GM18858 (cell line): ENCODE measurements around the gene CAPN11.
"Not testable (repeated sequence)": the region's sequence is repeated elsewhere in the genome, so short reads cannot be mapped to it uniquely, and the experiment has no call there.

Source experiments
- ATAC-seq: cut with Tn5 transposase; IDR thresholded peaks from one replicate; pipeline ENCODE4 v1.9.1; 2021; ENCODE audit not compliant: unreplicated experiment

The CAPN11 gene

DNA sequence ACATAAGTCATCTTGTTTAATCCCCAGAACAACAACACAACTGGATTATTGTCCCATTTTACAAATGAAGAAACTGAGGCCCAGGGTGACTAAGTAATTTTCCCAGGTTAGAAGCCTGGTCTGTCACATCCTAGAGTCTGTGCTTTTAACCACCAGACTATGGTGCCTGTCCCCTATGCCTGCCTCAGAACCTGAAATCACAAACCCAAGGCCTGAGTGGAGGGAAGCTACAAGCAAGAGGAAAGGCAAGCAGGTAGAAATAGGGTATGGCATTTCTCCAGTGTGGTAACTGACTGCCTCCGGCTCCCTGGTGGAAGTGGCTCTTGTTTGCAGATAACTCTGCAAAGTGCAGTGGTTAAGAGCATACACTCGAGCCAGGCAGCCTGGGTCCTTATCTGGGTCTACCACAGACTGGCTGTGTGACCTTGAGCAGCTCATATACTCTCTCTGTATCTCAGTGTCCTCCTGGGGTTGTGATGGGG is 28.7 kb upstream of the CAPN11 start:
- ATAC-seq: no peak

GRCh38 chr6:44131892-44132291 is 26.7 kb upstream of the CAPN11 start:
- no peak for ATAC-seq

DNA sequence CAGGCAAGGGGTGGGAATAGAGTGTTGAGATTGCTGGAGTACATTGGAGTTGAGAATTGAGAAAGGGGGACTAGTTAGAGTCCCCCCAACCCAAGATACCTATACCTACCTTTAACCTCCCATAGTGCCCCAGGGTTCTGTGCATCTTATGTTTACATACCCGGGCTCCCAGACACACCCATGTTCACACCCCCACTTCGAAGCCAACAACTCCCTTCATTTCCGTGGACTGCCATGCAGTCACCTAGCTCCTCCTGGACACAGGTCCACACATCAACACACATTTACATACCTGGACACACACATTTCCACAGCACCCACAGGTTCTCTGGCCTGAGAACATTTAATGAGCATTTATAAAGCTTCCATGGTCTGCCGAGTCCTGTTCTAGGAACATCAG is 26.1 kb upstream of the CAPN11 start:
- ATAC-seq: no peak

- no peak for ATAC-seq
These were observed 25.4 kb upstream of the CAPN11 start for GRCh38 chr6:44133003-44133931.

DNA sequence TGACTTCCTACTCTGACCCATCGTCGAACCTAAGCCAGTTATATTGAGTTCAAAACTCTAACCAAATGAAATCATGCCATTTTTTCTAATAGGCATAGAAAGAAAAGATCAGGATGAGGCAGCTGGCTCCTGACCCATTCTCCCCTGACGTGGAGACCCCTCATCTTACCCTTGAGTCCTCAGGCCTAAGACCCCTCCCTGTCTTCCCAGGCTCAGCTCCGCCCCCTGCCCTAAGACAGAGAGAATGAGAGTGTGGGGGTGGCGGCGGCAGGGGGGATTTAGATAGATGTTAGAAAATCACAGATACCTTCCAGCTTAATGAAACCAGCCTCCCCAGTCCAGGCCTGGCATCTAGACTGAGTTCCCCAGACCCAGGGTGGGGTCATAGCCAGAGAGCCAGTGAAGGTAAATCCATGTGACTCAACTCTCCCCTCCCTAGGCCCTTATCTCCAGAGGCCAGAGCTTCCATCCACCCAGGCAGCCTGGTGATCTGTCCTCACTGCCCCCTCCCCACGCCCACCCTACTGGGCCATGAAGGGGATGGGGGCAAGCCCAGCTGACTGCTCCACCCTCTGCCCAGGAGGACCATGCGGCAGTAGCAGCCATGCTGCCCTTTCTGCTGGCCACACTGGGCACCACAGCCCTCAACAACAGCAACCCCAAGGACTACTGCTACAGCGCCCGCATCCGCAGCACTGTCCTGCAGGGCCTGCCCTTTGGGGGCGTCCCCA is 24.5 kb upstream of the CAPN11 start:
- ATAC-seq: no peak

- ATAC-seq: no peak
These were observed 23.4 kb upstream of the CAPN11 start for GRCh38 chr6:44135173-44135758.

DNA sequence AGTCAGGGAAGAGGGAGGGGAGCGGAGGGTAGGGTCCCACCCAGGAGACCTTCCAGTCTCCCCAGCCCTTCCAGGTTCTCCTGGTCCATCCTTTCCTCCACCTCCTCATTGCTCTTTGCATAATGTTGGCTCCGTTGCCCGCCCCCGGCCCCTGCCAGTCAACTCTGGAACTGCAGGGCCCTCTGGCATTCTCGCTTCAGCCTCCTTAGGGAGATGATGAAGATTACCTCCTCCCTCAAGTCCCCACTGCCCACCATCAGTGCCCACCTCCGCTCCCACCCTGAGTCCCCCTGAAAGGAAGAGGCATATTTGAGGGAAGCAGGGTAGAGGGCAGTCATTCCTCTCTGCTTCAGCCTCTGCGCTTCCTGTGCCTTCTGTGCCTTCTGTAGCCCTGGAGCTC is 22.7 kb upstream of the CAPN11 start:
- ATAC-seq: no peak

DNA sequence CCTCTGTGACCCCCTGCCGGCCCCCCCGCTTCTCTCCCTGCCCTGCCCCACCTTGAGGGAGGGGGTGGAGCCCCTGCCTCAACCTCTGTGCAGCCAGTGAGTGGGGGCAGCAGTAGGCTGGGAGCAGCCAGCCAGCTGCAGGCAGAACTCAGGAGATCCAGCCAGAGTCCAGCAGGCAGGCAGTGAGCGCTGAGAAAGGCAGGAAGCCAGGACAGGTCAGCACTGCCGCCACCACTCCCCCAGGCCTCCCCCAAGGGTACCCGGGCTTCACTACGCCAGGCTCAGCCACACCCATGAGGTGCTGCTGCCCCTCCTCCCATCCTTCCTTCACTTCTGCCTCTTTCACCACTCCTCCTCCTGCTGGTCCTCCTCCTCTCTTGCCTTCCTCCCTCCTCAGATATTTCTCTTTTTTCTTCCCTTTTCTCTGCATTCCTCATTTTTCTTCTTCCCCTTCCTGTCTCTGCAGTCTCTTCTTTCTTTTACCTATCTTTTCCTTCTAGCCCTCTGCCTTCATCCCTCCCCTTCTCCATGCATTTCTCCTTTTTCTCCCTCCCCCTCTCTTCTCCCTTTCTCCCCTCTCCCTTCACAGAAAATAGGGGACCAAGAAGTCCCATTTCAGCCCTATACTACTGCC is 19.8 kb upstream of the CAPN11 start:
- no peak for ATAC-seq

DNA sequence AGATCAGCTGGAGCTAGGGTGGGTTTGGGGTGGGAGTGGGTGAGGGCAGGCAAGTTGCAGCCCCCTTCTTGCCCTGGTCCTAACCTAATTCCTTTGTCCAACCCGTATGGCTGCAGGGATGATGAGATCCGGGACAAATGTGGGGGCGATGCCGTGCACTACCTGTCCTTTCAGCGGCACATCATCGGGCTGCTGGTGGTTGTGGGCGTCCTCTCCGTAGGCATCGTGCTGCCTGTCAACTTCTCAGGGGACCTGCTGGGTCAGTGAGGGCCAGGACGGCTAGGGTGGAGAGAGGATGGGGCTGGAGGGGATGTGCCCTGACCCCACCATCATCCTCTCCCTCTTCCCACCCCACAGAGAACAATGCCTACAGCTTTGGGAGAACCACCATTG is 19.3 kb upstream of the CAPN11 start:
- no peak for ATAC-seq

DNA sequence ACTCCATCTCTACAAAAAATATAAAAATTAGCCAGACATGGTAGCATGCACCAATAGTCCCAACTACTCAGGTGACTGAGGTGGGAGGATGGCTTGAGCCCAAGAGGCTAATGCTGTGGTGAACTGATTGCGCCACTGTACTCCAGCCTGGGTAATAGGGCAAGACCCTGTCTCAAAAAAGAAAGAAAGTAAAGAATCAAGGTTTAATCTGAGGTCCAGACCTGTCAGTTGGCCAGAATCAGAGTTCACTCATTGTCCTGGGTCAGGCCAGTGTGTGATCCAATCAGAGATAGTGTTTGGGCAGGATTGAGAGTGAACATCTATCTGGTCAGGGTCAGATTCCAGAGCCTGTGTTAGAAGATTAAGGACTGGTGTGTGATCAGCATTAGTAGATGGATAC is 15.8 kb upstream of the CAPN11 start:
- no peak for ATAC-seq

DNA sequence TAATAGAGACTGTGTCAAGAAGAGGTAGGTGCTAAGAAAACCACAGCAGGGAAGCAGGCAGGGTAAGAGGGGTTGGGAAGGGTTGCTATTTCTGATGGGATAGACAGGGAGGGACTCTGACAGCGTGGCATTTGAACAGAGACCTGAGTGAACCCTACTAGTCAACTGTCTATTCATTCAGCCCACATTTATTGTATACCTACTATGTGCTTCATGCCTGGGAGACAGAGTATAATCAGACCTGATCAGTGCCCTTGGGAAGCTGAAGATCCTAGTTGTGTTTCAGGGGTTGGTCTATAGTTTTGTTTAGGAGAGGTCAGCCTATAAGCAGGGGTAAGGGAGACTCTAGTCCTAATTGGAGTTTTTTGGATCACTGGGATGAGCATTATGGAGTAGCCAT is 14.9 kb upstream of the CAPN11 start:
- no peak for ATAC-seq

GRCh38 chr6:44144536-44144935 is 14.1 kb upstream of the CAPN11 start:
- not testable (repeated sequence) for ATAC-seq

DNA sequence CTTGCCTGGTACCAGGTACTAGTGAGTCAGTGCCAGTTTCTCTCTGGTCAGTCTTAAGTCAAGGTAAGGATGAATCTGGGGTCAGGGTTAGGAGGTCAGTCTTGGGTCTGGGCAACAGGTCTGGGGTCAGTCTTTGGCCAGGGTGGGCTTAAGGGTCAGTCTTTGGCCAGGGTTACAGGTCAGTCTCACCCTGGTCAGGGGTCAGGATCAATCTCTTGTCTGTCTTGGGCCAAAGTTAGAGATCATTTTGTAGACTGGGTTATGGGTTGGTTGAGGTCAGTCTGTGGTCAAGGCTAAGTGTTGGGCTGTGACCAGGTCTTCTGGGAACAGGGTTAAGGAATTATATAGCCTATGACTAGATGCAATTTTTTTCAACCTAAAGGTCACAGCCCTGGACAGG is 12.8 kb upstream of the CAPN11 start:
- no peak for ATAC-seq

- ATAC-seq: no peak
These were observed 11.9 kb upstream of the CAPN11 start for GRCh38 chr6:44146685-44147084.

- no peak for ATAC-seq
These were observed 11.4 kb upstream of the CAPN11 start for GRCh38 chr6:44147256-44147655.

DNA sequence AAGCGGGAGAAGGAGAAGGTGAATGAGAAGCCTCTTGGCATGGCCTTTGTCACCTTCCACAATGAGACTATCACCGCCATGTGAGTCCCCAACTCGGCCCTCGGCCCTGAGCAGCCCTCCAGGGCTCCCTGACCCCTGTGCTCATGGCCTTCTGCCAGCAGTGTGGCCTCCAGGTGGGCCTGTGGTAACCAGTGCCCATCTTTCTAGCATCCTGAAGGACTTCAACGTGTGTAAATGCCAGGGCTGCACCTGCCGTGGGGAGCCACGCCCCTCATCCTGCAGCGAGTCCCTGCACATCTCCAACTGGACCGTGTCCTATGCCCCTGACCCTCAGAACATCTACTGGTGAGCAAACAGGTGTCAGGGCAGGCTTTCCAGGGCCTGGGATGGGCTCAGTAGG is 10.3 kb upstream of the CAPN11 start:
- ATAC-seq: no peak

GRCh38 chr6:44149369-44150012 is 9.1 kb upstream of the CAPN11 start:
- ATAC-seq: no peak

DNA sequence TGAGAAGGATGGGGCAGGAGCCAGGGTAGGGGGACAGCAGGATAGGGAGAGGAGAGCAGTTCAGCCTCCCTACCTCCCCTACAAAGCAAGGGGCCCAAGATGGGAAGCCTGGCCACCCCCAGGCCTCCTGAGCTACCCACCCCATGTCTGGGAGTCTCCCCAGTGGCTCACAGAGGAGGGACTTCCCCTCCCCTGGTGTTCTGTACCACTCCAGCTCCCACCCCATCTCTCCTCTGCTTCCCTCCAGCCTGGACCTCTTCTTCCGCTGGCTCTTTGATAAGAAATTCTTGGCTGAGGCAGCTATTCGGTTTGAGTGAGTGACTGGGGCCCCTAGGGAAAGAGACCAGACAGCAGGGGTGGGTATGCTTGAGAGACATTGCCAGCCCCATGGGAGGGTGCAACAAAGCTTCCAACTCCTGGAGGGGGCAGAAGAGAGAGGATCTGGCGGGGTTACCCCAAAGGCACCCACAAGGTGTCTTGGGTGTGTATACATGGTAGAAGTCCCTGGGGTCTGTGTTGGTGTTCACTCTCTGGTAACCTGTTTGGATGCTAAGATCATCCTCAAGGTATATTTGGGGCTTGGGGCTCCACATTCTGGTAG is 8.2 kb upstream of the CAPN11 start:
- ATAC-seq: no peak

- no peak for ATAC-seq
These were observed 7.1 kb upstream of the CAPN11 start for GRCh38 chr6:44151348-44152108.

DNA sequence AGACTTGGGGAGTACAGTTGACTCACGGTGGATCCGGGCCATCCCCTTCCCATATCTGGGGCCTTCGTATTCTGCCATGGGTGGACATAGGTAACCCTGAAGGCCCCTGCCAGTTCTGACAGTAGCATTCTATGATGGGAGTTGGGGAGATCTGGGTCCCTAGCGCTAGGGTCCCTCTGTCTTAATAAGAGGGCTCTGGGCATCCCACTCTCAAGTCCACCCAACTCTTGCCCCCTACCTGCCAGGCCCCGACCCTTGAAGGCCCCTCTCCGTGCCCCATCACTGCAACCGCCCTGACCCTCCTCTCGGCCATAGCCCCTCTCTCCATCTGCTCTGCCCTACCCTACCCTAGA is 6.5 kb upstream of the CAPN11 start:
- no peak for ATAC-seq
